ENCODE results near the gene IRS1.
"Not testable (repeated sequence)": the region's sequence is repeated elsewhere in the genome, so short reads cannot be mapped to it uniquely, and the experiment has no call there.

DNA sequence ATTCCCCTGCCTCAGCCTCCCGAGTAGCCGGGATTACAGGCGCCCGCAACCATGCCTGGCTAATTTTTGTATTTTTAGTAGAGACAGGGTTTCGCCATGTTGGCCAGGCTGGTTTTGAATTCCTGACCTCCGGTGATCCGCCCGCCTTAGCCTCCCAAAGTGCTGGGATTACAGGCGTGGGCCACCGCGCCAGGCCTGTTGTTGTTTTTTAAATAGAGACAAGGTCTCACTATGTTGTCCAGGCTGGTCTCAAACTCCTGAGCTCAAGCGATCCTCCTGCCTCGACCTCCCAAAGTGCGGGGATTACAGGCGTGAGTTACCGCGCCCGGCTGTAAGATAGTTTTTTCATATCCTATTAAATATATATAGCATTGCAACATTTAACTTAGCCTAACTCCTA lies 35.3 kb upstream of the IRS1 start:
- not testable (repeated sequence) for TF ChIP-seq CTCF, POLR2A (IDR thresholded peaks at IDR 0.05)
